Measurements from ENCODE around the gene CUEDC1. TPM values are rescaled to one million over a fixed set of nuclear protein-coding genes. Genes with fewer than 3 reads are reported as not detected.

CUEDC1 gene
- total and polyA plus RNA-seq, 2 of the 13 experiments (the other 11 are each of a cell fraction or from before 2014, with no cell fraction given) = 7.4 to 12.9 TPM

DNA sequence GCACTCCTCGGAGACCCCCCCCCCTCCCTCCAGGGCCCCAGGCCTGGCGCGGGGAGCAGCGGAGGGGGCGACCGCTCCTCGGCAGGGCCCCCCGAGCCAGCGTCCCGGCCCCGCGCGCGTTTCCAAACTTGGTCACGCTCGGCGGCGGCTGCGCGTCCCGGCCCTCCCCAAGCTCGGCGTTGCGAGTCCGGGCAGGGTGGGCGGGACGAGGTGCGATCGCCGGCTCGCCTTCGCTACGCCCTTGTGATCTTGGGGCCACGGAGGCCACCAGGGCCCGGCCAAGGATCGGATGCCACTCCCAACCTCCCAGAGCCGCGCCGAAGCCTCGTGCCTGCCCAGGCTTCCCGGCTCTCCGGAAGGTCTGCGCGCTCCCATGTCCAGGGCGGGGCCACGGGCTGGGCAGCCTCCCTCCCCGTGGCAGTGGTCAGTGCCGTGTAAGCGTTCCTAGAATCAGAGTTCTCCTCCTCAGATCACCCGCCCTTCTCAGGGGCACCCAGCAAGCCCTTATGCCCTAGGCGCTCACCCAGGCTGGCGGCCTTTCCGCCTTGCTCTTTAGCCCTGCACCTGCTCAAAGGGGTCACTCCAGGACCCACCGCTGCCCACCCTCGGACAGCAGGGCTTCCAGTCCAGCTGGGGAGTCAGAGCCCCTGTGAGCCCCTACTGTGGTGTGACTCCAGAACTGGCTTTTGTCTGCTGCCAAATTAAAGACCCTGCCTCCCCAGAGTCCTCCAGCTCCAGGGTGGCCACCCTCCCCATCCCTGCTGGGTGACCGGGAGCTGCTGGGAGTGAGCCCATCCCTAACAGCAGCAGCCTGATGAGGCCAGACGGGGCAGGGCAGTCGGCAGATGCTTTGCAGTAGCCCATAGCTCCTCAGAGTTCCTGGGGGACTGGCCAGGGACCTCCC, 93.2 kb downstream of the CUEDC1 start (continued):
- peak; percentile 83; the same call in 1 of the 2 replicates for TF ChIP-seq ZBTB46 (CRISPR knock-in tag; IDR thresholded peaks at IDR 0.05; ENCODE audit: borderline replicate concordance)
- TF ChIP-seq ZNF333 (CRISPR knock-in tag; IDR thresholded peaks at IDR 0.05; ENCODE audit: borderline replicate concordance) = no peak
- no peak for TF ChIP-seq ARID3A (IDR thresholded peaks at IDR 0.05; ENCODE audit: low read depth, low read length)
- TF ChIP-seq ZNF740 (CRISPR knock-in tag; IDR thresholded peaks at IDR 0.05) = peak; percentile 78
- peak; percentile 71 for TF ChIP-seq YY1 (IDR thresholded peaks at IDR 0.05; ENCODE audit: insufficient read depth, insufficient replicate concordance, low read depth, low read length)
- TF ChIP-seq MBNL3 (CRISPR knock-in tag; conservative IDR thresholded peaks at IDR 0.05) = no peak
- TF ChIP-seq ZNF589 (CRISPR knock-in tag; conservative IDR thresholded peaks at IDR 0.05) = 0 out of 2 replicates have a peak, but pooled peaks have one; percentile 31
- no peak for TF ChIP-seq ZNF737 (CRISPR knock-in tag; IDR thresholded peaks at IDR 0.05; ENCODE audit: borderline replicate concordance)
- TF ChIP-seq, protein P1, sequence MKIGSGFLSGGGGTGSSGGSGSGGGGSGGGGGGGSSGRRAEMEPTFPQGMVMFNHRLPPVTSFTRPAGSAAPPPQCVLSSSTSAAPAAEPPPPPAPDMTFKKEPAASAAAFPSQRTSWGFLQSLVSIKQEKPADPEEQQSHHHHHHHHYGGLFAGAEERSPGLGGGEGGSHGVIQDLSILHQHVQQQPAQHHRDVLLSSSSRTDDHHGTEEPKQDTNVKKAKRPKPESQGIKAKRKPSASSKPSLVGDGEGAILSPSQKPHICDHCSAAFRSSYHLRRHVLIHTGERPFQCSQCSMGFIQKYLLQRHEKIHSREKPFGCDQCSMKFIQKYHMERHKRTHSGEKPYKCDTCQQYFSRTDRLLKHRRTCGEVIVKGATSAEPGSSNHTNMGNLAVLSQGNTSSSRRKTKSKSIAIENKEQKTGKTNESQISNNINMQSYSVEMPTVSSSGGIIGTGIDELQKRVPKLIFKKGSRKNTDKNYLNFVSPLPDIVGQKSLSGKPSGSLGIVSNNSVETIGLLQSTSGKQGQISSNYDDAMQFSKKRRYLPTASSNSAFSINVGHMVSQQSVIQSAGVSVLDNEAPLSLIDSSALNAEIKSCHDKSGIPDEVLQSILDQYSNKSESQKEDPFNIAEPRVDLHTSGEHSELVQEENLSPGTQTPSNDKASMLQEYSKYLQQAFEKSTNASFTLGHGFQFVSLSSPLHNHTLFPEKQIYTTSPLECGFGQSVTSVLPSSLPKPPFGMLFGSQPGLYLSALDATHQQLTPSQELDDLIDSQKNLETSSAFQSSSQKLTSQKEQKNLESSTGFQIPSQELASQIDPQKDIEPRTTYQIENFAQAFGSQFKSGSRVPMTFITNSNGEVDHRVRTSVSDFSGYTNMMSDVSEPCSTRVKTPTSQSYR (CRISPR knock-in tag; IDR thresholded peaks at IDR 0.05; ENCODE audit: borderline replicate concordance) = no peak; the same call in 1 of the 2 replicates
- TF ChIP-seq, protein P2, sequence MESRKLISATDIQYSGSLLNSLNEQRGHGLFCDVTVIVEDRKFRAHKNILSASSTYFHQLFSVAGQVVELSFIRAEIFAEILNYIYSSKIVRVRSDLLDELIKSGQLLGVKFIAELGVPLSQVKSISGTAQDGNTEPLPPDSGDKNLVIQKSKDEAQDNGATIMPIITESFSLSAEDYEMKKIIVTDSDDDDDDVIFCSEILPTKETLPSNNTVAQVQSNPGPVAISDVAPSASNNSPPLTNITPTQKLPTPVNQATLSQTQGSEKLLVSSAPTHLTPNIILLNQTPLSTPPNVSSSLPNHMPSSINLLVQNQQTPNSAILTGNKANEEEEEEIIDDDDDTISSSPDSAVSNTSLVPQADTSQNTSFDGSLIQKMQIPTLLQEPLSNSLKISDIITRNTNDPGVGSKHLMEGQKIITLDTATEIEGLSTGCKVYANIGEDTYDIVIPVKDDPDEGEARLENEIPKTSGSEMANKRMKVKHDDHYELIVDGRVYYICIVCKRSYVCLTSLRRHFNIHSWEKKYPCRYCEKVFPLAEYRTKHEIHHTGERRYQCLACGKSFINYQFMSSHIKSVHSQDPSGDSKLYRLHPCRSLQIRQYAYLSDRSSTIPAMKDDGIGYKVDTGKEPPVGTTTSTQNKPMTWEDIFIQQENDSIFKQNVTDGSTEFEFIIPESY (CRISPR knock-in tag; IDR thresholded peaks at IDR 0.05) = peak; percentile 67; the same call in 1 of the 2 replicates
- peak; percentile 59; the same call in 1 of the 2 replicates for TF ChIP-seq ZNF138 (CRISPR knock-in tag; IDR thresholded peaks at IDR 0.05; ENCODE audit: low read depth)
- TF ChIP-seq, protein P3, sequence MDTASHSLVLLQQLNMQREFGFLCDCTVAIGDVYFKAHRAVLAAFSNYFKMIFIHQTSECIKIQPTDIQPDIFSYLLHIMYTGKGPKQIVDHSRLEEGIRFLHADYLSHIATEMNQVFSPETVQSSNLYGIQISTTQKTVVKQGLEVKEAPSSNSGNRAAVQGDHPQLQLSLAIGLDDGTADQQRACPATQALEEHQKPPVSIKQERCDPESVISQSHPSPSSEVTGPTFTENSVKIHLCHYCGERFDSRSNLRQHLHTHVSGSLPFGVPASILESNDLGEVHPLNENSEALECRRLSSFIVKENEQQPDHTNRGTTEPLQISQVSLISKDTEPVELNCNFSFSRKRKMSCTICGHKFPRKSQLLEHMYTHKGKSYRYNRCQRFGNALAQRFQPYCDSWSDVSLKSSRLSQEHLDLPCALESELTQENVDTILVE (CRISPR knock-in tag; IDR thresholded peaks at IDR 0.05) = peak; percentile 54; the same call in 1 of the 2 replicates
- no peak for TF ChIP-seq TCF7L2 (IDR thresholded peaks at IDR 0.05; ENCODE audit: low read depth, low read length)
- TF ChIP-seq, protein P4, sequence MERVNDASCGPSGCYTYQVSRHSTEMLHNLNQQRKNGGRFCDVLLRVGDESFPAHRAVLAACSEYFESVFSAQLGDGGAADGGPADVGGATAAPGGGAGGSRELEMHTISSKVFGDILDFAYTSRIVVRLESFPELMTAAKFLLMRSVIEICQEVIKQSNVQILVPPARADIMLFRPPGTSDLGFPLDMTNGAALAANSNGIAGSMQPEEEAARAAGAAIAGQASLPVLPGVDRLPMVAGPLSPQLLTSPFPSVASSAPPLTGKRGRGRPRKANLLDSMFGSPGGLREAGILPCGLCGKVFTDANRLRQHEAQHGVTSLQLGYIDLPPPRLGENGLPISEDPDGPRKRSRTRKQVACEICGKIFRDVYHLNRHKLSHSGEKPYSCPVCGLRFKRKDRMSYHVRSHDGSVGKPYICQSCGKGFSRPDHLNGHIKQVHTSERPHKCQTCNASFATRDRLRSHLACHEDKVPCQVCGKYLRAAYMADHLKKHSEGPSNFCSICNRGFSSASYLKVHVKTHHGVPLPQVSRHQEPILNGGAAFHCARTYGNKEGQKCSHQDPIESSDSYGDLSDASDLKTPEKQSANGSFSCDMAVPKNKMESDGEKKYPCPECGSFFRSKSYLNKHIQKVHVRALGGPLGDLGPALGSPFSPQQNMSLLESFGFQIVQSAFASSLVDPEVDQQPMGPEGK (CRISPR knock-in tag; IDR thresholded peaks at IDR 0.05) = peak; percentile 95

Measured in HepG2 (cell line).